Liver (tissue), 3 donors: ENCODE results near the gene TFCP2.

Experiments used
- CTCF ChIP-seq: fragments of 150-350 bp; IDR thresholded peaks from 2 replicates; pipeline ENCODE4 v1.5.1; 2017; ENCODE audit warnings: improper control_type of control experiment, low read depth, low read length; ENCODE audit not compliant: missing input control
- GABPA ChIP-seq, 2 donors: IDR thresholded peaks in 1 of 2; conservative IDR thresholded peaks in 1 of 2; 2 replicates each; pipeline ENCODE4 v1.6.1; 2016; ENCODE audit warnings: antibody characterized with exemption in 2 of 2, mild to moderate bottlenecking in 1 of 2, moderate library complexity in 1 of 2
- HNF4A ChIP-seq, 2 donors: conservative IDR thresholded peaks; 2 replicates each; pipeline ENCODE4 v1.6.1; 2016; ENCODE audit warnings: antibody characterized with exemption in 2 of 2, mild to moderate bottlenecking in 2 of 2
- JUND ChIP-seq, 2 donors: IDR thresholded peaks; 2 replicates each; pipeline ENCODE4 v1.6.1; 2016; ENCODE audit warnings: antibody characterized with exemption in 2 of 2
- RAD21 ChIP-seq, 2 donors: IDR thresholded peaks; 2 replicates each; pipeline ENCODE4 v1.6.1; 2016; ENCODE audit warnings: antibody characterized with exemption in 2 of 2, mild to moderate bottlenecking in 2 of 2
- TAF1 ChIP-seq: conservative IDR thresholded peaks from 2 replicates; pipeline ENCODE4 v1.6.1; 2016; ENCODE audit warnings: antibody characterized with exemption, mild to moderate bottlenecking
- YY1 ChIP-seq: IDR thresholded peaks from 2 replicates; pipeline ENCODE4 v1.6.1; 2016; ENCODE audit warnings: antibody characterized with exemption, mild to moderate bottlenecking
- donor health status: healthy.
- donor health status: healthy.

GRCh38 chr12:51067229-51067628 is 105.7 kb downstream of the TFCP2 start:
- TF ChIP-seq CTCF, result no peak
- no peak for TF ChIP-seq GABPA (IDR thresholded peaks at IDR 0.05 in 1 of 2, conservative IDR thresholded peaks at IDR 0.05 in 1 of 2)
- no peak for TF ChIP-seq TAF1
- TF ChIP-seq YY1, result no peak
- TF ChIP-seq JUND (IDR thresholded peaks at IDR 0.05), result no peak
- TF ChIP-seq HNF4A (conservative IDR thresholded peaks at IDR 0.05), result no peak
- TF ChIP-seq RAD21 (IDR thresholded peaks at IDR 0.05), result no peak
